Neural crest cell (in vitro differentiated cells): ENCODE results near the gene UNC5C. TPM values are rescaled to one million over a fixed set of nuclear protein-coding genes. Genes with fewer than 3 reads are reported as not detected.

Experiments used
- DNase-seq: peaks from one replicate; pipeline ENCODE4 v3.0.0; 2021; ENCODE audit warnings: low read depth, mixed read lengths, low spot score
- H3K27ac Mint-ChIP-seq: one replicate; pipeline ENCODE4 v1.8.0; 2021; ENCODE audit warnings: mild to moderate bottlenecking, mixed read lengths; ENCODE audit not compliant: unreplicated experiment
- H3K27me3 Mint-ChIP-seq: 2 replicates; pipeline ENCODE4 v1.8.0; 2021; ENCODE audit warnings: low read depth, mild to moderate bottlenecking, mixed read lengths
- H3K36me3 Mint-ChIP-seq: 2 replicates; pipeline ENCODE4 v1.8.0; 2021; ENCODE audit warnings: low read depth, mild to moderate bottlenecking, mixed read lengths
- H3K4me1 Mint-ChIP-seq: 2 replicates; pipeline ENCODE4 v1.8.0; 2021; ENCODE audit warnings: mixed read lengths
- H3K4me3 Mint-ChIP-seq: one replicate; pipeline ENCODE4 v1.8.0; 2021; ENCODE audit warnings: mild to moderate bottlenecking, mixed read lengths
- H3K9me3 Mint-ChIP-seq: 2 replicates; pipeline ENCODE4 v1.8.0; 2021; ENCODE audit warnings: mixed read lengths
- CTCF ChIP-seq: fragments of 200-600 bp; sonication (generic); conservative IDR thresholded peaks from 2 replicates; pipeline ENCODE4 v1.5.0; 2021; ENCODE audit warnings: antibody characterized with exemption, mild to moderate bottlenecking
- total RNA-seq: library from RNA; stranded (reverse); gene quantifications from 2 replicates; pipeline ENCODE4 v1.2.1, GENCODE V29; 2021

Gene UNC5C
- total RNA-seq, 1 donor from 2014 or later, result 6.5 TPM

- Mint-ChIP-seq H3K27me3 (no peaks in the 10 kb centered on the region), H3K4me1 (no peaks in the 10 kb centered on the region), H3K4me3 (no peak overlapping the region), H3K27ac (no peak overlapping the region), H3K36me3 (peaks cover 4% of the 10 kb centered on the region), H3K9me3 (peaks cover 8% of the 10 kb centered on the region)
- TF ChIP-seq CTCF, result no peak
- no peak for DNase-seq
Measured at GRCh38 chr4:95340191-95340590, 208.6 kb downstream of the UNC5C start.

GRCh38 chr4:95325665-95326064, 223.1 kb downstream of the UNC5C start:
- DNase-seq, result no peak
- Mint-ChIP-seq H3K27me3 (no peaks in the 10 kb centered on the region), H3K9me3 (peaks cover 3% of the 10 kb centered on the region), H3K4me3 (no peak overlapping the region), H3K4me1 (peaks cover under 1% of the 10 kb centered on the region), H3K27ac (no peak overlapping the region), H3K36me3 (peaks cover 7% of the 10 kb centered on the region)
- TF ChIP-seq CTCF, result no peak

- H3K36me3 Mint-ChIP-seq, result no peaks in the 10 kb centered on the region
- no peaks in the 10 kb centered on the region for H3K9me3 Mint-ChIP-seq
- H3K4me3 Mint-ChIP-seq, result no peak overlapping the region
Measured at GRCh38 chr4:95319169-95319568, 229.6 kb downstream of the UNC5C start.

GRCh38 chr4:95318483-95318882, 230.3 kb downstream of the UNC5C start:
- H3K4me1 Mint-ChIP-seq, result peaks cover 36% of the 10 kb centered on the region
- peak overlapping the region; percentile 35 for H3K4me3 Mint-ChIP-seq
- no peak for TF ChIP-seq CTCF
- H3K36me3 Mint-ChIP-seq, result no peaks in the 10 kb centered on the region
- H3K27me3 Mint-ChIP-seq, result no peaks in the 10 kb centered on the region
- H3K27ac Mint-ChIP-seq, result peak overlapping the region; percentile 86
- DNase-seq, result peak; percentile 19
- H3K9me3 Mint-ChIP-seq, result no peaks in the 10 kb centered on the region

More at GRCh38 chr4:95319169-95319568, 229.6 kb downstream of the UNC5C start:
- no peak for DNase-seq
- Mint-ChIP-seq H3K4me1 (peaks cover 36% of the 10 kb centered on the region), H3K27ac (no peak overlapping the region), H3K27me3 (no peaks in the 10 kb centered on the region)
- no peak for TF ChIP-seq CTCF

GRCh38 chr4:95318044-95318443, 230.7 kb downstream of the UNC5C start:
- no peak for DNase-seq
- Mint-ChIP-seq H3K36me3 (no peaks in the 10 kb centered on the region), H3K27me3 (no peaks in the 10 kb centered on the region), H3K9me3 (no peaks in the 10 kb centered on the region), H3K4me3 (no peak overlapping the region), H3K27ac (peak overlapping the region; percentile 86), H3K4me1 (peaks cover 36% of the 10 kb centered on the region)
- TF ChIP-seq CTCF, result no peak
